ENCODE results near the gene PSMB5. TPM values are rescaled to one million over a fixed set of nuclear protein-coding genes. Genes with fewer than 3 reads are reported as not detected.

The PSMB5 gene
- total and polyA plus RNA-seq, 2 of the 13 experiments (the other 11 are each of a cell fraction or from before 2014, with no cell fraction given): 705 to 871 TPM

GRCh38 chr14:23045419-23046357 is 11.0 kb upstream of the PSMB5 start (continued):
- TF ChIP-seq PBX3 (CRISPR knock-in tag; IDR thresholded peaks at IDR 0.05; ENCODE audit: borderline replicate concordance) (no peak), ZNF607 (CRISPR knock-in tag; IDR thresholded peaks at IDR 0.05; ENCODE audit: borderline replicate concordance) (peak; percentile 61; the same call in 1 of the 2 replicates), DR1 (CRISPR knock-in tag; IDR thresholded peaks at IDR 0.05) (no peak), ZSCAN31 (CRISPR knock-in tag; IDR thresholded peaks at IDR 0.05; ENCODE audit: low read depth) (no peak), AKAP8 (CRISPR knock-in tag; IDR thresholded peaks at IDR 0.05) (no peak), PCBP1 (IDR thresholded peaks at IDR 0.05; ENCODE audit: borderline replicate concordance, low read depth, low read length) (no peak), ZFP41 (CRISPR knock-in tag; IDR thresholded peaks at IDR 0.05; ENCODE audit: borderline replicate concordance) (0 out of 2 replicates have a peak, but pooled peaks have one; percentile 33), DMTF1 (CRISPR knock-in tag; IDR thresholded peaks at IDR 0.05) (no peak), CREBL2 (CRISPR knock-in tag; IDR thresholded peaks at IDR 0.05; ENCODE audit: borderline replicate concordance) (no peak), MEIS1 (CRISPR knock-in tag; IDR thresholded peaks at IDR 0.05; ENCODE audit: borderline replicate concordance) (no peak), ZFP37 (CRISPR knock-in tag; IDR thresholded peaks at IDR 0.05; ENCODE audit: borderline replicate concordance) (no peak), HOXD1 (CRISPR knock-in tag; IDR thresholded peaks at IDR 0.05) (0 out of 2 replicates have a peak, but pooled peaks have one; percentile 20), THAP8 (CRISPR knock-in tag; IDR thresholded peaks at IDR 0.05; ENCODE audit: borderline replicate concordance) (no peak), ZNF816 (CRISPR knock-in tag; IDR thresholded peaks at IDR 0.05; ENCODE audit: borderline replicate concordance) (no peak), ZBTB33 (CRISPR knock-in tag; IDR thresholded peaks at IDR 0.05) (no peak), SALL1 (CRISPR knock-in tag; IDR thresholded peaks at IDR 0.05) (peak; percentile 37; the same call in 1 of the 2 replicates), ZNF883 (CRISPR knock-in tag; IDR thresholded peaks at IDR 0.05; ENCODE audit: not compliant biosample characterization) (peak; percentile 59)
